ENCODE measurements around the gene MYB.

Gene MYB

DNA sequence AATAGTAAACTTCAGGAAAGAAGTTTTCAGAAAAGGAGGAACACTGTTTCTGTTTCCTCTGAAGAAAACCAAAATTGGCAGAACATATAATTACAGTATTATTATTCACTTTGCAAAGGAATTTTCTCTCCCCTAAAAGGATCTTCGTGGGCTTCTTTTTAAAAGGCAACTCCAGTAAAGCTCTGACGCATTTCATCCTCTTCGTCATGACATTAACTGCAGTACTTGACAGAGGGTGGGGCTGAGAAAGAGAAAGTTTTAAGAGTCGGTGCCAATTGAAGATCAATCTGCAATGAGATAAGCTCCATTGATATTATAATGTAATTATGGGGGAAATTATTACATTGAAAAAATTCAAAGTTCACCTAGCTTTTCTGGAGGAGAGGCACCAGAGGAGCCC is 75.8 kb downstream of the MYB start:
- no peak for DNase-seq

DNA sequence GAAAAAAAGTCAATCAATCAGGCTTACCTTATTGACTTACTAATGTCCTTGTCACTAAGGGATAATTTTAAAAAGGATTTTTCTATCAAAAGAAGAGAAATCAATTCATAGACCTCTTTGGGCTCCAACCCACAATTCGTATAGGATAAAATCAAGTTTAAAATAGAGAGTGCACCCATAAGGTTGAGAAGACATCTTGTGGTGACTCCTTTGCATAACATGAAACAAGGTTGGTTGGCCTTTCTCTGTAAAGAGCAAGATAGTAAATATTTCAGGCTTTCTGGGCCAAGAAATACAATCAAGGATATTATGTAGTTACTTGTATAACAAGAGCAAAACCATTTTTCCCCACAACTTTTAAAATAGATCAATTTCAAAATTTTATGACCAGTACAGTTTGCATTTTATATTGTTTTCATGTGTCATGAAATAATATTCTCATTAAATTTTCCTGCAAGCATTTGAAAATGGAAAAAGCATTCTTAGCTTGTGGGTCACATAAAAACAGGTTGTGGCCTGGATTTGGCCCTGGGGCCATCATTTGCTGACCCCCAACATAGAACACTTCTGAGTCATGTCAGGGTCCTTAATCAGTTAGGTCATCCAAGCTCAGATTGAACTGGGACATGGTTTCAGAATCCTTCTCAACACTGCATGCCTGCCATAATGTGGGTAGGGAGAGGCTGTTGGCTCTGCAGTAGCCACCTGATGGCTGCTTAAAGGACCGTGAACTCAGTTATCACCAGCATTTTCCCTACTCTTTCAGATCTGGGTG is 76.7 kb downstream of the MYB start:
- DNase-seq = no peak

DNA sequence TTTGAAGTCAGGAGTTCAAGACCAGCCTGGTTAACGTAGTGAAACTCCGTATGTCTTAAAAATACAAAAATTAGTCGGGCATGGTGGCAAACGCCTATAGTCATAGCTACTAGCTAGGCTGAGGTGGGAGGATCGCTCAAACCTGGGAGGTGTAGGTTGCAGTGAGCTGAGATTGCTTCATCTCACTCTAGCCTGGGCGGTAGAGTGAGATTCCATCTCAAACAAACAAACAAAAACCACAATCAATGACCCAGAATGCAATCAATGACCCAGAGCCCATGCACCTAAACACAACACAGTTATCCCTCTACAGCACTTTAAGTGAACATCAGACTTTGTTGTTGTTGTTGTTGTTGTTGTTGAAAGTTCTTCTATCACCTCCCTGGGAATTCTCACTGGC is 77.9 kb downstream of the MYB start:
- DNase-seq = no peak

DNA sequence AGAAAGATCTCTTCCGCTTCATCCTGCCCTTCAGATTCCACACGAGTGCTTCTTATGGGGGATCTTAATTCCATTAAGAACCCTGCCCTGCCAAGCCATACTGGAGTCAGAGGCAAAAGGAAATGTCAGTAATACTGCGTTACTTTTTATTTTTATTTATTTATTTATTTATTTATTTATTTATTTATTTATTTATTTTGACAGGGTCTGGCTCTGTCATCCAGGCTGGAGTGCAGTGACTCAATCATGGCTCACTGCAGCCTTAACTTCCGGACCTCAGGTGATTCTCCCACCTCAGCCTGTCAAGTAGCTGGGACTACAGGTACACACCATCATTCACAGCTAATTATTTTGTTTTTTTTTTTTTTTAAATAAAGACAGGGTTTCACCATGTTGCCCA is 79.5 kb downstream of the MYB start:
- DNase-seq = no peak

DNA sequence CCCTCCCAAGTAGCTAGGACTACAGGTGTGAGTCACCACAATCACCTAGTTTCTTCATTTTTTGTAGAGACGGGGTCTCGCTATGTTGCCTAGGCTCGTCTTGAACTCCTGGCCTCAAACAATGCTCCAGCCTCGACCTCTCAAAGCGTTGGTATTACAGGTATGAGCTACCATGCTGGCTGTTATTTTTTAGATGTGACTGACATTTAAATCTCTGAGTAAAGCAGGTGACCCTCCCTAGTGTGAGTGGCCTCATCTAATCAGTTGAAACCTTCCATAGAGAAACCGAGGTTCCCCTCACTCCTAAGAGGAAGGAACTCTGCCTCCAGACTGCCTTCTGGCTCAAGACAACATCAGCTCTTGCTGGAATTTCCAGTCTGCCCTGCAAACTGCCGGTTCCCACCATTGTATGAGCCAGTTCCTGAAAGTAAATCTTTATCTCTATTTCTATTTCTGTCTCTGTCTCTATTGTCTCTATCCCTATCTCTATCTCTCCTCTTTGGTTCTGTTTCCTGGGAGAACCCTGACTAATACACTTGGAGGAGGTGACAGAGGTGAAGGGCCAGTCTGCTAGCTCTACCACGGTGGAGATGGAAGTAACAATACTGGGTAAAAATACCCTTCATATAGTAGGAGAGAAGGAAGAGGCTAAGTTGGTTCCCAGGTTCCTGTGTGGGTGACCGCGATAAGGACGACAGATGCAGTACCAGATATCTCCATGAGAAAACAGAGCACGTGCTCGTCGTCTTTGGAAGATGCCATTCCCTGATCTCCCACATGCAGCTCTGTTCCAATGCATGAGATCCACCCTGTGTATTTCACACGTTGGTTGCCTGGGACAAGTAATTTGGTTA is 81.0 kb downstream of the MYB start:
- no peak for DNase-seq

DNA sequence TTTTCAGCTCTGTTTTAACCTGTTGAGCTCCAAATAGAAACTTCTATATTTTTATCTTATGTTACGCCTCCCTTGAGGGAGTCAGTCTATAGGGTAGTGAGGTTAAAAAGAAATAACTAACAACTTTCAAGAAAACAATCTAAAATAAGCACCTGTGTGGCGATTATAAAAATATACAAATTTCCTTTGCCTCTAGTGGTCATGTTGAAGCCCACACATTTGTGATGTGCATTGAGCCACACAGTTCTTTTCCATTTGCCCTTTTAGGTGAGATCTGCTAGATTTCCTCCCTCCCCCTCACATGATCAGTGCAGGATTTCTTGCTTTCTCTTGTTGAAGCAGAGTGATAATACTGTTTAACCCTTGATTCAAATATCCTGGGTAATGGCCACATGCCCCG is 84.2 kb downstream of the MYB start:
- no peak for DNase-seq

DNA sequence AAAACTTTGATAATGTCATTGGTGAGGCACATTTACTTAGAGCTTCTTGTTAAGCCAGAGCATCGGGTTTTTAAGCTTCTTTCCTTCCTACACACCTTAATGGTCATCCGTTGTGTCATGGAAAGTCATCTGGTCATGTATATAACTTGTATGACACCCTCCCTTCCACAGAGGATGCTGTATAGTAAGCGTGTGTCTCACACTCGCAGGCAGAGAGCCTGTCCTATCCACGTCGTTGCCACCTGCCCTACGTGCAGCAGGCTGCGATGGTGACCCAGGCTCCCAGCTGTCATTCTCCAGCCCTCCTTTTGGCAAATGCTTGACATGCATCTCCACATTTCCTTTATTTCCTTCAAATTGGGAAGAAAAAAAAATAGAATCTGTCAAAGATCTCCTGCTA is 85.6 kb downstream of the MYB start:
- no peak for DNase-seq

DNA sequence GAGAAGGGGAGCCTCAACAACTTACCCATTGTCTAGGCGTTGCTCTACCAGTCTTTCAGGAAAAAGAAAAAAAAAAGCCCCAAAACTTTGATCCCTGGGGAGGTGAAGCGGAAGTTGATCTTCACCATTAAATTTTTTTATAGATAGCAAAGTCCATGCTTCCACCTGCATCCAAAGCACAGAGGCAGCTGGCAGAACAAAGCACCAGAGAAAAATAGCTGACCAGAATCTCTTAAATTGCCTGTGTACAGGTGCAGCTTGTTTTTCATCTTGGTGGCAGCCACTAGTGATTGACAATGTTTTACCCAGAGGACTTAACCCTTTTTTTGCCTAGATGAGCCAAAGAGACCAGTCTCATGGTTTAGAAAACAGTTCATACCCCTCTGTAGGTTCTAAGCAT is 86.0 kb downstream of the MYB start:
- no peak for DNase-seq

DNA sequence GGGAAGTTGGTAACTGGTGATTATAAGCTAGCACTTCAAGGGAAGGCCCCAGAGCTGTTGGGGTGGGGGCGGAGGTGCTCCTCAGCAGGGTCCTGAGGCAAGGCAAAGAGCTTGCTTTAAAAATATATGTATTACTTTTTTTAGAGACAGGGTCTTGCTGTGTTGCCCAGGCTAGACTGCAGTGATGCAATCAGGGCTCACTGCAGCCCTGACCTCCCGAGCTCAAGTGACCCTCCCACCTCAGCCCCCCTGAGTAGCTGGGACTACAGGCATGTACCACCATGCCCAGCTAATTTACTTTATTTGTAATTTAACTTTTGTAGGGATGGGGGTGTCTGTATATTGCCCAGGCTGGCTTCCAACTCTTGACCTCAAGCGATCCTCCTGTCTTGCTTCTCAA is 87.2 kb downstream of the MYB start:
- no peak for DNase-seq

DNA sequence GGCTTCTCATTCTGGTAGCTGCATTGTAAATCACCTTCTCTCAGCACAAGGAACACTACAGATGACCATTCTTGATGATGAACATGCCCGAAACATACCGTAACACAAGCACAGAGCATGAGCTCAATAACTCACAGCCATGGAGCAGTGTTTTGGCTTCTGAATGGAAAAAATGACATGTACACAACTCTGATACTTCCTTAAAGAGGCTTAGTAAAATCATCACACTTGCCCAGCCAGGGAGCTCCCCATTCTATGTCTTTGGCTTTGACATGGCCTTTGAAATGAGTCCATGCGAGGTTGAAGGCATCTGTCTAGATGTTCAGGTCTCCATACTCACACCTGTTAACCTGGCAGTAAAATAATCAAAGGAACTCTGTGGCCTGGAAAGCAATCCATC is 87.6 kb downstream of the MYB start:
- no peak for DNase-seq

All from activated gamma-delta T cell treated with Interleukin-2 at 50 U/mL for 16 hours (primary cell).